IMR-90 (cell line): Measurements from ENCODE around the gene UGT1A1. TPM values are rescaled to one million over a fixed set of nuclear protein-coding genes. Genes with fewer than 3 reads are reported as not detected.

Experiments
- ATAC-seq: fragments of 200-7000 bp; cut with Tn5 transposase; 2 replicates; pipeline ENCODE4 v1.9.1; 2020; ENCODE audit warnings: low read depth, mild to moderate bottlenecking, moderate library complexity
- BruUV-seq: library from RNA; stranded (reverse); fragments of 400-500 nt; replicated peaks from 2 replicates; lab custom pipeline; 2021; lab: Mats Ljungman, UMichigan
- CTCF ChIA-PET: fragments of 300-600 bp; formaldehyde crosslinking; extraction: SDS; loops from one replicate; lab custom pipeline; 2021; ENCODE audit warnings: antibody characterized with exemption; lab: Yijun Ruan, JAX
- POLR2A ChIA-PET: fragments of 300-600 bp; sonication (Branson Sonifier 250); formaldehyde crosslinking; loops from one replicate; lab custom pipeline; 2022; ENCODE audit warnings: antibody characterized with exemption; ENCODE audit not compliant: unreplicated experiment; lab: Charles Lee
- DNase-seq: peaks from one replicate; pipeline ENCODE4 v3.0.0; 2013
- H2AFZ ChIP-seq: replicated peaks from 2 replicates; pipeline ENCODE3; 2013; ENCODE audit warnings: low read length, mild to moderate bottlenecking; ENCODE audit not compliant: poor library complexity
- H2AK5ac ChIP-seq: 2 replicates; pipeline ENCODE4 v1.6.1; 2013; ENCODE audit warnings: low read depth, low read length, inconsistent platforms
- H2AK9ac ChIP-seq: replicated peaks from 2 replicates; pipeline ENCODE3; 2013; ENCODE audit warnings: mild to moderate bottlenecking, low read depth, low read length, moderate library complexity; ENCODE audit not compliant: poor library complexity
- H2BK120ac ChIP-seq: 2 replicates; pipeline ENCODE4 v1.6.1; 2013; ENCODE audit warnings: low read depth, low read length, inconsistent platforms
- H2BK15ac ChIP-seq: 3 replicates; pipeline ENCODE4 v1.6.1; 2013; ENCODE audit warnings: low read depth, low read length, inconsistent platforms
- H2BK20ac ChIP-seq: 2 replicates; pipeline ENCODE4 v1.6.1; 2013; ENCODE audit warnings: low read depth, mild to moderate bottlenecking, inconsistent platforms, low read length, moderate library complexity
- H2BK5ac ChIP-seq: 2 replicates; pipeline ENCODE4 v1.6.1; 2013; ENCODE audit warnings: mild to moderate bottlenecking, low read depth, low read length, inconsistent platforms; ENCODE audit not compliant: poor library complexity, severe bottlenecking
- H3K14ac ChIP-seq: replicated peaks from 2 replicates; pipeline ENCODE4 v1.6.1; 2013; ENCODE audit warnings: low read depth, low read length, inconsistent platforms
- H3K18ac ChIP-seq: 2 replicates; pipeline ENCODE4 v1.6.1; 2013; ENCODE audit warnings: low read depth, low read length, control low read depth
- H3K23ac ChIP-seq: 2 replicates; pipeline ENCODE4 v1.6.1; 2013; ENCODE audit warnings: low read depth, low read length, inconsistent platforms
- H3K27ac ChIP-seq: 2 replicates; pipeline ENCODE4 v1.5.1; 2013; ENCODE audit warnings: mild to moderate bottlenecking, control low read depth, low read length; ENCODE audit not compliant: insufficient read depth
- H3K27me3 ChIP-seq: 2 replicates; pipeline ENCODE4 v1.6.1; 2013; ENCODE audit warnings: low read length; ENCODE audit not compliant: control insufficient read depth, insufficient read depth
- H3K36me3 ChIP-seq: 2 replicates; pipeline ENCODE4 v1.6.1; 2013; ENCODE audit warnings: low read length, mixed read lengths; ENCODE audit not compliant: control insufficient read depth, insufficient read depth
- H3K4ac ChIP-seq: 2 replicates; pipeline ENCODE4 v1.6.1; 2013; ENCODE audit warnings: low read depth, low read length, inconsistent platforms
- H3K4me1 ChIP-seq: 2 replicates; pipeline ENCODE4 v1.6.1; 2013; ENCODE audit warnings: low read length, mixed read lengths; ENCODE audit not compliant: control insufficient read depth, insufficient read depth
- H3K4me2 ChIP-seq: 2 replicates; pipeline ENCODE4 v1.6.1; 2013; ENCODE audit warnings: low read depth, mild to moderate bottlenecking, control low read depth, low read length, moderate library complexity
- H3K4me3 ChIP-seq: 2 replicates; pipeline ENCODE4 v1.5.1; 2013; ENCODE audit warnings: low read depth, mild to moderate bottlenecking, control low read depth, low read length, moderate library complexity; ENCODE audit not compliant: insufficient read depth
- H3K56ac ChIP-seq: 2 replicates; pipeline ENCODE4 v1.6.1; 2013; ENCODE audit warnings: low read length, inconsistent platforms; ENCODE audit not compliant: insufficient read depth; ENCODE audit errors: extremely low read depth
- H3K79me1 ChIP-seq, 2 experiments: 2 replicates each; pipeline ENCODE4 v1.6.1; 2013; ENCODE audit warnings: low read length in 2 of 2, inconsistent platforms in 1 of 2, low read depth in 1 of 2
- H3K9ac ChIP-seq: 2 replicates; pipeline ENCODE4 v1.6.1; 2013; ENCODE audit warnings: low read depth, low read length, control low read depth
- H3K9me1 ChIP-seq: 2 replicates; pipeline ENCODE4 v1.6.1; 2013; ENCODE audit warnings: low read length, inconsistent platforms; ENCODE audit not compliant: insufficient read depth
- H3K9me3 ChIP-seq: 2 replicates; pipeline ENCODE4 v1.6.1; 2013; ENCODE audit warnings: low read length; ENCODE audit not compliant: control insufficient read depth, insufficient read depth
- H4K20me1 ChIP-seq: 2 replicates; pipeline ENCODE4 v1.6.1; 2013; ENCODE audit warnings: low read length, inconsistent platforms; ENCODE audit not compliant: insufficient read depth
- H4K5ac ChIP-seq: 2 replicates; pipeline ENCODE4 v1.6.1; 2013; ENCODE audit warnings: mild to moderate bottlenecking, low read depth, low read length, control low read depth
- H4K8ac ChIP-seq, 2 experiments: 2 replicates each; pipeline ENCODE4 v1.6.1; 2013; ENCODE audit warnings: low read depth in 2 of 2, low read length in 2 of 2, control low read depth in 1 of 2, inconsistent platforms in 1 of 2
- H4K91ac ChIP-seq: 2 replicates; pipeline ENCODE4 v1.6.1; 2013; ENCODE audit warnings: low read depth, low read length, inconsistent platforms; ENCODE audit not compliant: insufficient read depth
- BHLHE40 ChIP-seq: fragments of 150-350 bp; IDR thresholded peaks from 2 replicates; pipeline ENCODE4 v1.6.1; 2016; ENCODE audit warnings: mild to moderate bottlenecking, low read depth, low read length
- MAZ ChIP-seq: IDR thresholded peaks from 2 replicates; pipeline ENCODE4 v1.6.1; 2012; ENCODE audit warnings: low read depth, mild to moderate bottlenecking, low read length, improper control_type of control experiment, moderate library complexity, borderline replicate concordance
- MXI1 ChIP-seq: IDR thresholded peaks from 2 replicates; pipeline ENCODE4 v1.6.1; 2012; ENCODE audit warnings: low read depth, mild to moderate bottlenecking, low read length, moderate library complexity, borderline replicate concordance
- RFX5 ChIP-seq: IDR thresholded peaks from 2 replicates; pipeline ENCODE4 v1.8.0; 2012; ENCODE audit warnings: low read depth, mild to moderate bottlenecking, low read length, moderate library complexity
- WGBS, 2 experiments: methylation state at CpG; one replicate each; pipeline versions ENCODE4 v1.1.5 to v1.1.7; 2013; ENCODE audit warnings: missing lambda C conversion rate in 2 of 2; ENCODE audit not compliant: insufficient read length in 1 of 2; ENCODE audit errors: extremely low coverage in 2 of 2; 5-methylcytosine and 5-hydroxymethylcytosine counted together
- dilution Hi-C: fragments of 300-500 bp; cut with HindIII; formaldehyde crosslinking; loops from one replicate; pipeline ENCODE4 v1.14.3; 2018; ENCODE audit warnings: low sequenced_read_pairs; ENCODE audit not compliant: unreplicated experiment
- in situ Hi-C: fragments of 300-500 bp; cut with MboI; formaldehyde crosslinking; loops from 3 replicates; pipeline ENCODE4 v1.14.3; 2019; ENCODE audit warnings: low sequenced_read_pairs, inconsistent platforms, mixed read lengths
- intact Hi-C: fragments of 100-400 bp; cut with micrococcal nuclease; formaldehyde crosslinking; loops from 2 replicates; pipeline ENCODE4 v1.10.0; 2022
- polyA plus RNA-seq, 3 experiments: library from polyadenylated mRNA; depleted of rRNA; stranded (reverse); fragments of >200 nt; gene quantifications; 2 replicates each; pipeline ENCODE4 v1.2.3, GENCODE V29; 2012; ENCODE audit warnings: low replicate concordance in 1 of 3
- total RNA-seq: library from RNA; depleted of rRNA; stranded (reverse); fragments of >200 nt; gene quantifications from 2 replicates; pipeline ENCODE4 v1.2.3, GENCODE V29; 2012
- TF ChIP-seq, protein P1 (sequence below): conservative IDR thresholded peaks from 2 replicates; pipeline ENCODE4 v1.5.1; 2012; ENCODE audit warnings: mild to moderate bottlenecking, low read depth, low read length, improper control_type of control experiment
- TF ChIP-seq, protein P2 (sequence below): fragments of 150-350 bp; IDR thresholded peaks from 2 replicates; pipeline ENCODE4 v1.6.1; 2016; ENCODE audit warnings: low read depth, mild to moderate bottlenecking, low read length, moderate library complexity, borderline replicate concordance

UGT1A1 gene
- total and polyA plus RNA-seq, 2 of the 4 experiments (the other 2 are of a cell fraction) = not detected

DNA sequence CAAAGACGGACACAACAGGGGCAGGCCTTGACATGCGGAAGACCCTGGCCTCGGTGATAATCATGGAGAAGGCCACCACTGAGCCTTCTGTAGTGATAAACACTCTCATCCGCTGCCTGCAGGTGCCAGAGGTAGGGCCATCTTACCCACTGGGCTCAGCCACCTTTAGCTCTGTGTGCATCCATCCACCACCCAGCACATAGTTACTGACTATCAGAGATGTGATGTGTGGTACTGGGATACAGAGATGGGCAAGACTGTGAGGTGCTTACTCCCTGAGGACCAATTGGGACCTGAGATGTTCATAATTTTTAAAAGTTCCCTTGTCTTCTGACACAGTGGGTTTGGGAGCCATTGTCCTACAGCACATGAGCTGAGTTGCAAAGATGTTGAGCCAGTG is 19.7 kb downstream of the UGT1A1 start:
- no peaks in the 10 kb centered on the region for H3K27me3 ChIP-seq
- no peak overlapping the region for H2AFZ ChIP-seq
- in situ Hi-C loops (no loop called here), intact Hi-C loops (no loop called here), dilution Hi-C loops (no loop called here)
- no peak overlapping the region for H2AK5ac ChIP-seq
- H3K4me1 ChIP-seq = no peaks in the 10 kb centered on the region
- no peak overlapping the region for H3K4me3 ChIP-seq
- no peak overlapping the region for H4K8ac ChIP-seq
- no peak overlapping the region for H3K18ac ChIP-seq
- 88% methylated on average over 3 of the region's 4 CpGs; no CpG with 5 or more reads in 1 of the 2 experiments for WGBS, 2 experiments
- H4K5ac ChIP-seq = no peak overlapping the region
- CTCF ChIA-PET = no interaction called here
- H3K36me3 ChIP-seq = no peaks in the 10 kb centered on the region
- no peak overlapping the region for H3K27ac ChIP-seq
- H2BK120ac ChIP-seq = no peak overlapping the region
- H4K91ac ChIP-seq = no peak overlapping the region
- DNase-seq (no peak), ATAC-seq (no peak)
- no peak overlapping the region for H2BK15ac ChIP-seq
- no TSS peak for BruUV-seq
- no peaks in the 10 kb centered on the region for H3K79me1 ChIP-seq
- H3K4me2 ChIP-seq = no peak overlapping the region
- no peaks in the 10 kb centered on the region for H4K20me1 ChIP-seq
- TF ChIP-seq, protein P1, sequence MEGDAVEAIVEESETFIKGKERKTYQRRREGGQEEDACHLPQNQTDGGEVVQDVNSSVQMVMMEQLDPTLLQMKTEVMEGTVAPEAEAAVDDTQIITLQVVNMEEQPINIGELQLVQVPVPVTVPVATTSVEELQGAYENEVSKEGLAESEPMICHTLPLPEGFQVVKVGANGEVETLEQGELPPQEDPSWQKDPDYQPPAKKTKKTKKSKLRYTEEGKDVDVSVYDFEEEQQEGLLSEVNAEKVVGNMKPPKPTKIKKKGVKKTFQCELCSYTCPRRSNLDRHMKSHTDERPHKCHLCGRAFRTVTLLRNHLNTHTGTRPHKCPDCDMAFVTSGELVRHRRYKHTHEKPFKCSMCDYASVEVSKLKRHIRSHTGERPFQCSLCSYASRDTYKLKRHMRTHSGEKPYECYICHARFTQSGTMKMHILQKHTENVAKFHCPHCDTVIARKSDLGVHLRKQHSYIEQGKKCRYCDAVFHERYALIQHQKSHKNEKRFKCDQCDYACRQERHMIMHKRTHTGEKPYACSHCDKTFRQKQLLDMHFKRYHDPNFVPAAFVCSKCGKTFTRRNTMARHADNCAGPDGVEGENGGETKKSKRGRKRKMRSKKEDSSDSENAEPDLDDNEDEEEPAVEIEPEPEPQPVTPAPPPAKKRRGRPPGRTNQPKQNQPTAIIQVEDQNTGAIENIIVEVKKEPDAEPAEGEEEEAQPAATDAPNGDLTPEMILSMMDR = no peak
- TF ChIP-seq BHLHE40 (no peak), RFX5 (no peak), MXI1 (no peak), MAZ (no peak)
- TF ChIP-seq, protein P2, sequence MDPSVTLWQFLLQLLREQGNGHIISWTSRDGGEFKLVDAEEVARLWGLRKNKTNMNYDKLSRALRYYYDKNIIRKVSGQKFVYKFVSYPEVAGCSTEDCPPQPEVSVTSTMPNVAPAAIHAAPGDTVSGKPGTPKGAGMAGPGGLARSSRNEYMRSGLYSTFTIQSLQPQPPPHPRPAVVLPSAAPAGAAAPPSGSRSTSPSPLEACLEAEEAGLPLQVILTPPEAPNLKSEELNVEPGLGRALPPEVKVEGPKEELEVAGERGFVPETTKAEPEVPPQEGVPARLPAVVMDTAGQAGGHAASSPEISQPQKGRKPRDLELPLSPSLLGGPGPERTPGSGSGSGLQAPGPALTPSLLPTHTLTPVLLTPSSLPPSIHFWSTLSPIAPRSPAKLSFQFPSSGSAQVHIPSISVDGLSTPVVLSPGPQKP = no peak
- no peak overlapping the region for H3K4ac ChIP-seq
- no peak overlapping the region for H3K9ac ChIP-seq
- H2AK9ac ChIP-seq = no peak overlapping the region
- H3K9me1 ChIP-seq = no peaks in the 10 kb centered on the region
- no peak overlapping the region for H3K14ac ChIP-seq
- H2BK5ac ChIP-seq = no peak overlapping the region
- no peak overlapping the region for H2BK20ac ChIP-seq
- no peak overlapping the region for H3K56ac ChIP-seq
- no peak overlapping the region for H3K23ac ChIP-seq
- H3K9me3 ChIP-seq = peaks cover 3% of the 10 kb centered on the region; the same call in 1 of the 2 replicates
- POLR2A ChIA-PET = no interaction called here
